Natural killer cell treated with Interleukin-12 subunit alpha and Interleukin-12 subunit beta and Interleukin-15 and Interleukin-18, amount 100 ng/mL, for 72 hours (primary cell): ENCODE results near the gene TSHZ3. TPM values are rescaled to one million over a fixed set of nuclear protein-coding genes. Genes with fewer than 3 reads are reported as not detected.

Experiments
- ATAC-seq, 2 donors: fragments of 150-1000 bp; cut with Tn5 transposase in 1 of 2; sonication (Bioruptor Pico), chemical (Tn5 transposase) in 1 of 2; 2 replicates each; pipeline ENCODE4 v1.10.0; 2021
- DNase-seq: peaks from one replicate; pipeline ENCODE4 v3.0.0; 2022; ENCODE audit warnings: low spot score
- H3K27ac Mint-ChIP-seq, 2 donors: 1 replicate in 1 of 2; 2 replicates in 1 of 2; pipeline ENCODE4 v1.8.0; 2022; ENCODE audit warnings: mixed read lengths in 2 of 2, mild to moderate bottlenecking in 1 of 2, moderate library complexity in 1 of 2
- H3K27me3 Mint-ChIP-seq, 2 donors: 1 replicate in 1 of 2; 2 replicates in 1 of 2; pipeline ENCODE4 v1.8.0; 2022; ENCODE audit warnings: mixed read lengths in 2 of 2
- H3K36me3 Mint-ChIP-seq: one replicate; pipeline ENCODE4 v1.8.0; 2022; ENCODE audit warnings: mixed read lengths
- H3K4me1 Mint-ChIP-seq, 2 donors: 1 replicate in 1 of 2; 2 replicates in 1 of 2; pipeline ENCODE4 v1.8.0; 2022; ENCODE audit warnings: low read depth in 2 of 2, mixed read lengths in 2 of 2, mild to moderate bottlenecking in 1 of 2
- H3K4me3 Mint-ChIP-seq: one replicate; pipeline ENCODE4 v1.8.0; 2022; ENCODE audit warnings: mixed read lengths
- H3K9me3 Mint-ChIP-seq: 2 replicates; pipeline ENCODE4 v1.8.0; 2022; ENCODE audit warnings: mixed read lengths
- total RNA-seq, 2 donors: library from RNA; stranded (reverse); gene quantifications; one replicate each; pipeline ENCODE4 v1.2.3, GENCODE V29; 2022

TSHZ3 gene
- total RNA-seq, 2 donors from 2014 or later = 4.0 to 4.1 TPM

- H3K4me3 Mint-ChIP-seq = no peak overlapping the region
- H3K27ac Mint-ChIP-seq = no peak overlapping the region
- peaks cover 30 to 37% of the 10 kb centered on the region in 2 donors for H3K27me3 Mint-ChIP-seq
- H3K9me3 Mint-ChIP-seq = no peaks in the 10 kb centered on the region
- no peak for ATAC-seq
- DNase-seq = no peak
- H3K4me1 Mint-ChIP-seq = peaks cover 3 to 5% of the 10 kb centered on the region in 2 donors
- no peaks in the 10 kb centered on the region for H3K36me3 Mint-ChIP-seq
These were observed 23.1 kb upstream of the TSHZ3 start for GRCh38 chr19:31372246-31372781.

- peaks cover 41 to 49% of the 10 kb centered on the region in 2 donors for H3K27me3 Mint-ChIP-seq
- no peaks in the 10 kb centered on the region for H3K36me3 Mint-ChIP-seq
- H3K27ac Mint-ChIP-seq = no peak overlapping the region
- no peak overlapping the region for H3K4me3 Mint-ChIP-seq
- no peak for DNase-seq
- no peak for ATAC-seq
- no peaks in the 10 kb centered on the region for H3K9me3 Mint-ChIP-seq
- H3K4me1 Mint-ChIP-seq = peaks cover 3 to 5% of the 10 kb centered on the region in 2 donors
These were observed 21.0 kb upstream of the TSHZ3 start for GRCh38 chr19:31370216-31370615.

DNA sequence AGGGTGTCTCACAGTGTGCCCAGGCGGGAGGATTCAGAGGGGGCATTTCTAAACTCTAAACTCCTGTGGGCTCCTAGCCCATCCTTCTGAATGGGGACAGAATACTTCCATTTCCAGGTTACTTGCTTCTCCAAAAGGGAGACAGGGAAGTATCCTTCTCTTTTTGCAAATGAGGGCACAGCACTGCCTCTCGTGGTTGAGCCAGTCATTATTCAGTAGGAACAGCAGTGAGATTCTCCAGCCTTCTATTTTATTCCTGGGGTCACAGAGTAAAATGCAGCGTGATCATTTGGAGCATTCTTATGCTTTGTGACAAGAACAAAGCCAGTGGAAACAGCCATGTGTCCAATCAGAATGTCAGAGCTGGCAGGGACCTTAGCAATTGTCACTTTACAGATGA, 15.7 kb upstream of the TSHZ3 start:
- Mint-ChIP-seq H3K4me3 (no peak overlapping the region), H3K27me3 (peaks cover 41 to 43% of the 10 kb centered on the region in 2 donors), H3K9me3 (no peaks in the 10 kb centered on the region), H3K27ac (no peak overlapping the region), H3K4me1 (no peaks in the 10 kb centered on the region), H3K36me3 (no peaks in the 10 kb centered on the region)
- ATAC-seq = no peak
- no peak for DNase-seq

DNA sequence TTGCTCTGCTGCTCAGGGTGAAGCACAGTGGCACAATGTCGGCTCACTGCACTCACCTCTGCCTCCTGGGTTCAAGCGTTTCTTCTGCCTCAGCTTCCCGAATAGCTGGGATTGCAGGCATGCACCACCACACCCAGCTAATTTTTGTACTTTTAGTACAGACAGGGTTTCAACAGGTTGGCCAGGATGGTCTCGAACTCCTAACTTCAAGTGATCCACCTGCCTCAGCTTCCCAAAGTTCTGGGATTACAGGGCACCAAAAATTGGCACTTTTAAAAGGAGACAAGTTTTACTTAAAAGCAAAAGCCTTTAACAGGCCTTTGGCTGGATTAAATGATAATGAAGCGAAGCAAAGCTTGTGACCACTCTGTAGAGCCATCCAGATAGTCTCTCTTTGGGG, 12.5 kb upstream of the TSHZ3 start:
- peaks cover 51 to 66% of the 10 kb centered on the region in 2 donors for H3K27me3 Mint-ChIP-seq
- H3K9me3 Mint-ChIP-seq = no peaks in the 10 kb centered on the region
- H3K36me3 Mint-ChIP-seq = no peaks in the 10 kb centered on the region
- H3K4me1 Mint-ChIP-seq = peaks cover 2 to 4% of the 10 kb centered on the region in 2 donors
- H3K4me3 Mint-ChIP-seq = no peak overlapping the region
- ATAC-seq = no peak
- DNase-seq = no peak
- no peak overlapping the region for H3K27ac Mint-ChIP-seq

GRCh38 chr19:31357315-31357673, 8.1 kb upstream of the TSHZ3 start:
- ATAC-seq = no peak
- no peaks in the 10 kb centered on the region for H3K36me3 Mint-ChIP-seq
- DNase-seq = no peak
- H3K27me3 Mint-ChIP-seq = peaks cover 51 to 66% of the 10 kb centered on the region in 2 donors
- no peaks in the 10 kb centered on the region for H3K9me3 Mint-ChIP-seq
- H3K27ac Mint-ChIP-seq = no peak overlapping the region
- peak overlapping the region; percentile 40 for H3K4me3 Mint-ChIP-seq
- peaks cover 33 to 40% of the 10 kb centered on the region in 2 donors for H3K4me1 Mint-ChIP-seq

GRCh38 chr19:31356587-31357314, 7.5 kb upstream of the TSHZ3 start:
- ATAC-seq (peak; percentile 92 to 97), DNase-seq (peak; percentile 87)
- no peaks in the 10 kb centered on the region for H3K36me3 Mint-ChIP-seq
- peaks cover 53 to 67% of the 10 kb centered on the region in 2 donors for H3K27me3 Mint-ChIP-seq
- peaks cover 39 to 46% of the 10 kb centered on the region in 2 donors for H3K4me1 Mint-ChIP-seq
- H3K9me3 Mint-ChIP-seq = no peaks in the 10 kb centered on the region
- no peak overlapping the region for H3K27ac Mint-ChIP-seq
- H3K4me3 Mint-ChIP-seq = peak overlapping the region; percentile 40

- Mint-ChIP-seq H3K4me1 (peaks cover 43 to 51% of the 10 kb centered on the region in 2 donors), H3K4me3 (no peak overlapping the region), H3K27ac (no peak overlapping the region), H3K9me3 (no peaks in the 10 kb centered on the region), H3K27me3 (peaks cover 55 to 74% of the 10 kb centered on the region in 2 donors), H3K36me3 (peaks cover 6% of the 10 kb centered on the region)
- ATAC-seq (no peak), DNase-seq (no peak)
These were observed 6.5 kb upstream of the TSHZ3 start for GRCh38 chr19:31355665-31356289.

- H3K27ac Mint-ChIP-seq = no peak overlapping the region
- ATAC-seq (no peak), DNase-seq (no peak)
- peaks cover 6% of the 10 kb centered on the region for H3K36me3 Mint-ChIP-seq
- H3K4me1 Mint-ChIP-seq = peaks cover 43 to 51% of the 10 kb centered on the region in 2 donors
- H3K27me3 Mint-ChIP-seq = peaks cover 51 to 73% of the 10 kb centered on the region in 2 donors
- no peaks in the 10 kb centered on the region for H3K9me3 Mint-ChIP-seq
- peak overlapping the region; percentile 19 for H3K4me3 Mint-ChIP-seq
These were observed 5.8 kb upstream of the TSHZ3 start for GRCh38 chr19:31354799-31355664.

DNA sequence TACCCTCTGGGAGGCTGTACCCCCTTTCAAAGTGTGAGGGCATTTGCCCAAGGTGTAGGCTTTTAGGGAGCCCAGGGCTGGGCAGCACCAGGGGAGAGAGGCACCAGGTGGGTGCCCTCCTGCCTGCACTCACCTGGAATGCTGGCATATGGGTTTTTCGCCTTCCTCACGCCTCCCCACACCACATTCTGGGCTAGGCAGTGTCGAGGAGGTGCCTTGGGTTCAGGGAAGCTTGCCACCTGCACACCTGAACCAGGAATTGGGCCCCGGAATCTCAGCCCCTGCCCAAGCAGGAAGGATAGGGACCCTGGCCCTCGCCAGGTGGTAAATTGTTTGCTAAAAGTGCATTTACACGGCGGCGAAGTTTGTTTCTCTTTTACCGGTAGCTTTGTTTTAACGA, 5.1 kb upstream of the TSHZ3 start:
- no peak overlapping the region for H3K4me3 Mint-ChIP-seq
- no peaks in the 10 kb centered on the region for H3K9me3 Mint-ChIP-seq
- H3K27me3 Mint-ChIP-seq = peaks cover 45 to 68% of the 10 kb centered on the region in 2 donors
- ATAC-seq (no peak), DNase-seq (no peak)
- no peak overlapping the region for H3K27ac Mint-ChIP-seq
- peaks cover 43 to 51% of the 10 kb centered on the region in 2 donors for H3K4me1 Mint-ChIP-seq
- peaks cover 6% of the 10 kb centered on the region for H3K36me3 Mint-ChIP-seq

- ATAC-seq (no peak), DNase-seq (no peak)
- H3K27me3 Mint-ChIP-seq = peaks cover 42 to 63% of the 10 kb centered on the region in 2 donors
- peaks cover 6% of the 10 kb centered on the region for H3K36me3 Mint-ChIP-seq
- peaks cover 43 to 51% of the 10 kb centered on the region in 2 donors for H3K4me1 Mint-ChIP-seq
- H3K4me3 Mint-ChIP-seq = peak overlapping the region; percentile 4
- no peaks in the 10 kb centered on the region for H3K9me3 Mint-ChIP-seq
- peak overlapping the region in 1 of 2 donors; percentile 7 for H3K27ac Mint-ChIP-seq
These were observed 4.6 kb upstream of the TSHZ3 start for GRCh38 chr19:31353833-31354232.

DNA sequence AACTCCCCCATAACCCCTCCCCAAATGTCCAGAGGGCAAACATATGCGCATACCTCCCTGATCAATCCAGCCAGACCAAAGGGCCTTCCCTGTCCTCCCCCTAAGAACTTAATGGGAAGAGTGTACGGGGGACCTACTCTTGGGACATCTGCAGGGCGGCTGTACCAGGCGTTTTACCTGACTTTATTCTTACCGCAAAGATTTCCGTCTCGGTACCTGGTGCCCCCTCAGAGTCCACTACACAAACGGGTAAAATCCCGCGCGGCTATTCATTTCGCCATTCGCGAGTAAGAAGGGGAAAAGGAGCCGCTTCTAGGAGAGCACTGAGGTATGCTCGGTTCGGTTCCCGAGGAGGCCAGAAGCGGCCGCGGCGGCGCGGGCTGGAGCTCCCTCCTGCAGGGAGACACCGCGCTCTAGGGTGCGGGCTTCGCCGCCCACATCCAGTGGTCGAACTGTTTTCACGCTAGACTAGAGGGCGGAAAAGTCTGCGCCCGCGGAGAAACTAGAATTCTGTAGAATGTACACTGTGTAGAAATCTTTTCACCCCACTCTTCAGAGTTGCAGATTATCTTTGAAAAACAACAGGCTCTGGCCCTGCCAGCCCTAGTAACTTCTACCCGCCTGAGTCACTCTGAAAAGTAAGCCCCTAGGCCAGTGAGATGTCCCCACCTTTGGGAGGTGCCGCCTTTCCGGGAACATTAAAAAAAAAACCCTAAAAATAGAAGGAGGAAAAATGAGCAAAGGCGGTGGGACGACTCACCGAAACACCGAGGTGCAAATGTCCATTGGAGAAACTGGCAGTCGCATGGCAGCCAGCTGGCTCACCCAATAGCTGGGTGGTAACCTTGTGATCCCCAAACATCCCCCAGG, 3.8 kb upstream of the TSHZ3 start:
- DNase-seq = no peak
- no peaks in the 10 kb centered on the region for H3K9me3 Mint-ChIP-seq

DNA sequence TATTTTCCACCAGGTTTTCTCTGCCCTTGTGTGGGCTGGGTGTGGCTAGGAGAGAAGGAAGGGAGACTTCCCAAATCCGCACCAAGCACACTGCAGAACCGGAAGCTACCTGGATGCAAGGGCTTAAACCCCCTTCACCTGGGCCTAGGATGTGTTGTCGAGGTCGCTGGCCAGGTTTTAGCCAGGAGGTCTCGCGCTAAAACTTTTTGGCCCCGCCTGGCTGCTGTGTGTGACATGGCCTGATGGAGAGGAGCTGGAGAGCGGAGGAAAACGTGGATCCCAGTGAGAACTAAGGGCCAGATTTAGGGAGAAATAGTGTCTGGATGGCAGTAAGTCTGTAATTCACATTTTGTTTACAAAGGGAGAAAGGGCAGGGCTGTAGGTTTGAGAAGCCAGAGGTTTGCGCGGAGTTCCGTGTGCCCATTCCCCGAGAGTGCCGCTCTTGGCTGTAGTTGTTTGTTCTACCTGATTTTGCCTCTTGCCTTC, 3.1 kb upstream of the TSHZ3 start:
- Mint-ChIP-seq H3K4me3 (peak overlapping the region; percentile 22), H3K36me3 (peaks cover 6% of the 10 kb centered on the region), H3K27me3 (peaks cover 49 to 64% of the 10 kb centered on the region in 2 donors), H3K9me3 (no peaks in the 10 kb centered on the region), H3K27ac (no peak overlapping the region), H3K4me1 (peaks cover 53 to 61% of the 10 kb centered on the region in 2 donors)
- ATAC-seq (no peak), DNase-seq (no peak)

More for the DNA sequence above, 3.8 kb upstream of the TSHZ3 start:
- Mint-ChIP-seq H3K4me3 (peak overlapping the region; percentile 26), H3K36me3 (peaks cover 6% of the 10 kb centered on the region), H3K27me3 (peaks cover 45 to 60% of the 10 kb centered on the region in 2 donors), H3K27ac (peak overlapping the region in 1 of 2 donors; percentile 7), H3K4me1 (peaks cover 49 to 56% of the 10 kb centered on the region in 2 donors)
- no peak for ATAC-seq

- H3K9me3 Mint-ChIP-seq = no peaks in the 10 kb centered on the region
- H3K4me1 Mint-ChIP-seq = peaks cover 53 to 60% of the 10 kb centered on the region in 2 donors
- peaks cover 6% of the 10 kb centered on the region for H3K36me3 Mint-ChIP-seq
- DNase-seq (no peak), ATAC-seq (no peak)
- H3K27ac Mint-ChIP-seq = no peak overlapping the region
- H3K4me3 Mint-ChIP-seq = peak overlapping the region; percentile 74
- H3K27me3 Mint-ChIP-seq = peaks cover 49 to 59% of the 10 kb centered on the region in 2 donors
These were observed 2.6 kb upstream of the TSHZ3 start for GRCh38 chr19:31351855-31352195.
